Measurements from ENCODE around the gene SIGLEC15.
"Not testable (repeated sequence)": the region's sequence is repeated elsewhere in the genome, so short reads cannot be mapped to it uniquely, and the experiment has no call there.

Gene SIGLEC15

GRCh38 chr18:45825258-45826044, at the start of gene SIGLEC15:
TSS of gene SIGLEC15 (plus strand) at chr18:45825675. CDS start at chr18:45825729, 54 bp downstream.
- no peak for DNase-seq (ENCODE audit: low read depth in 2 of 2, low spot score in 1 of 2)

- DNase-seq (ENCODE audit: low read depth in 2 of 2, low spot score in 1 of 2), result no peak
Observed at GRCh38 chr18:45775743-45776142, 49.7 kb upstream of the SIGLEC15 start.

- no peak for DNase-seq (ENCODE audit: low read depth in 2 of 2, low spot score in 1 of 2)
Observed at GRCh38 chr18:45777393-45777792, 48.1 kb upstream of the SIGLEC15 start.

GRCh38 chr18:45780568-45780967, 44.9 kb upstream of the SIGLEC15 start:
- no peak for DNase-seq (ENCODE audit: low read depth in 2 of 2, low spot score in 1 of 2)

GRCh38 chr18:45782662-45783061, 42.8 kb upstream of the SIGLEC15 start:
- no peak for DNase-seq (ENCODE audit: low read depth in 2 of 2, low spot score in 1 of 2)

- no peak for DNase-seq (ENCODE audit: low read depth in 2 of 2, low spot score in 1 of 2)
Observed at GRCh38 chr18:45783097-45784075, 42.1 kb upstream of the SIGLEC15 start.

- no peak for DNase-seq (ENCODE audit: low read depth in 2 of 2, low spot score in 1 of 2)
Observed at GRCh38 chr18:45785134-45785533, 40.3 kb upstream of the SIGLEC15 start.

- no peak for DNase-seq (ENCODE audit: low read depth in 2 of 2, low spot score in 1 of 2)
Observed at GRCh38 chr18:45786941-45787340, 38.5 kb upstream of the SIGLEC15 start.

- no peak for DNase-seq (ENCODE audit: low read depth in 2 of 2, low spot score in 1 of 2)
Observed at GRCh38 chr18:45787346-45787745, 38.1 kb upstream of the SIGLEC15 start.

- no peak for DNase-seq (ENCODE audit: low read depth in 2 of 2, low spot score in 1 of 2)
Observed at GRCh38 chr18:45788861-45789260, 36.6 kb upstream of the SIGLEC15 start.

GRCh38 chr18:45792506-45793263, 32.8 kb upstream of the SIGLEC15 start:
- DNase-seq (ENCODE audit: low read depth in 2 of 2, low spot score in 1 of 2), result no peak

GRCh38 chr18:45793264-45793965, 32.1 kb upstream of the SIGLEC15 start:
- no peak for DNase-seq (ENCODE audit: low read depth in 2 of 2, low spot score in 1 of 2)

- DNase-seq (ENCODE audit: low read depth in 2 of 2, low spot score in 1 of 2), result no peak
Observed at GRCh38 chr18:45801416-45802004, 24.0 kb upstream of the SIGLEC15 start.

- DNase-seq (ENCODE audit: low read depth in 2 of 2, low spot score in 1 of 2), result no peak
Observed at GRCh38 chr18:45802814-45803492, 22.5 kb upstream of the SIGLEC15 start.

- no peak for DNase-seq (ENCODE audit: low read depth in 2 of 2, low spot score in 1 of 2)
Observed at GRCh38 chr18:45805551-45805950, 19.9 kb upstream of the SIGLEC15 start.

GRCh38 chr18:45806226-45806625, 19.2 kb upstream of the SIGLEC15 start:
- DNase-seq (ENCODE audit: low read depth in 2 of 2, low spot score in 1 of 2), result no peak

- DNase-seq (ENCODE audit: low read depth in 2 of 2, low spot score in 1 of 2), result not testable (repeated sequence)
Observed at GRCh38 chr18:45807144-45807543, 18.3 kb upstream of the SIGLEC15 start.

- DNase-seq (ENCODE audit: low read depth in 2 of 2, low spot score in 1 of 2), result not testable (repeated sequence)
Observed at GRCh38 chr18:45814733-45815132, 10.7 kb upstream of the SIGLEC15 start.

- DNase-seq (ENCODE audit: low read depth in 2 of 2, low spot score in 1 of 2), result no peak
Observed at GRCh38 chr18:45817543-45817942, 7.9 kb upstream of the SIGLEC15 start.

- not testable (repeated sequence) for DNase-seq (ENCODE audit: low read depth in 2 of 2, low spot score in 1 of 2)
Observed at GRCh38 chr18:45818765-45819164, 6.7 kb upstream of the SIGLEC15 start.

Data from stimulated activated CD8-positive, alpha-beta memory T cell treated with anti-CD3 and anti-CD28 coated beads, Interleukin-4, amount 100 ng/mL, for 1 hour (primary cell).